ENCODE measurements around the gene KCNB1. TPM values are rescaled to one million over a fixed set of nuclear protein-coding genes. Genes with fewer than 3 reads are reported as not detected.
A peak's percentile ranks its signal among the peaks of the same experiment; 100 is the strongest.

KCNB1 gene
- total RNA-seq, 2 donors from 2014 or later: 2.8 to 16.1 TPM

- H3K4me3 ChIP-seq: no peak overlapping the region
- H3K36me3 ChIP-seq: no peaks in the 10 kb centered on the region
- no peaks in the 10 kb centered on the region for H3K27me3 ChIP-seq (replicated peaks; ENCODE audit: insufficient read depth)
- peaks cover 8% of the 10 kb centered on the region for H3K4me1 ChIP-seq (replicated peaks)
- no peak for DNase-seq (ENCODE audit: low spot score)
- H3K27ac ChIP-seq: peak overlapping the region; percentile 29 to 79
- no peaks in the 10 kb centered on the region for H3K9me3 ChIP-seq
- intact Hi-C loops (cut with DNase I): no loop called here
- TF ChIP-seq POLR2AphosphoS5 (IDR thresholded peaks at IDR 0.05) (no peak), POLR2A (IDR thresholded peaks at IDR 0.05) (no peak), CTCF (IDR thresholded peaks at IDR 0.05) (no peak)
- 83% methylated on average over 1 of the region's 1 CpG for WGBS
Measured at GRCh38 chr20:49419785-49420184, 62.7 kb downstream of the KCNB1 start.

GRCh38 chr20:49418809-49419208, 63.7 kb downstream of the KCNB1 start:
- TF ChIP-seq POLR2A (IDR thresholded peaks at IDR 0.05): no peak
- TF ChIP-seq POLR2AphosphoS5 (IDR thresholded peaks at IDR 0.05): no peak
- TF ChIP-seq CTCF (IDR thresholded peaks at IDR 0.05): no peak
- Histone ChIP-seq H3K4me1 (replicated peaks) (peaks cover 8% of the 10 kb centered on the region), H3K36me3 (no peaks in the 10 kb centered on the region), H3K27me3 (replicated peaks; ENCODE audit: insufficient read depth) (no peaks in the 10 kb centered on the region), H3K9me3 (no peaks in the 10 kb centered on the region), H3K27ac (peak overlapping the region; percentile 1 to 79), H3K4me3 (no peak overlapping the region)
- WGBS: 69% methylated on average over 7 of the region's 7 CpGs
- intact Hi-C loops (cut with DNase I): no loop called here
- DNase-seq (ENCODE audit: low spot score): no peak

- 67% methylated on average over 9 of the region's 9 CpGs for WGBS
- Histone ChIP-seq H3K27me3 (replicated peaks; ENCODE audit: insufficient read depth) (no peaks in the 10 kb centered on the region), H3K4me1 (replicated peaks) (peaks cover 8% of the 10 kb centered on the region), H3K4me3 (no peak overlapping the region), H3K27ac (no peak overlapping the region), H3K9me3 (no peaks in the 10 kb centered on the region), H3K36me3 (no peaks in the 10 kb centered on the region)
- TF ChIP-seq POLR2AphosphoS5 (IDR thresholded peaks at IDR 0.05) (no peak), CTCF (IDR thresholded peaks at IDR 0.05) (no peak)
- intact Hi-C loops (cut with DNase I): no loop called here
- DNase-seq (ENCODE audit: low spot score): no peak
Measured at GRCh38 chr20:49417843-49418555, 64.5 kb downstream of the KCNB1 start.

GRCh38 chr20:49415668-49416044, 66.8 kb downstream of the KCNB1 start:
- Histone ChIP-seq H3K4me1 (replicated peaks) (peaks cover under 1% of the 10 kb centered on the region), H3K36me3 (no peaks in the 10 kb centered on the region), H3K27me3 (replicated peaks; ENCODE audit: insufficient read depth) (no peaks in the 10 kb centered on the region), H3K27ac (peak overlapping the region; percentile 39 to 64), H3K4me3 (no peak overlapping the region), H3K9me3 (no peaks in the 10 kb centered on the region)
- WGBS: 74% methylated on average over 8 of the region's 8 CpGs
- intact Hi-C loops (cut with DNase I): no loop called here
- TF ChIP-seq POLR2A (IDR thresholded peaks at IDR 0.05) (no peak), POLR2AphosphoS5 (IDR thresholded peaks at IDR 0.05) (no peak), CTCF (IDR thresholded peaks at IDR 0.05) (no peak)
- no peak for DNase-seq (ENCODE audit: low spot score)

DNA sequence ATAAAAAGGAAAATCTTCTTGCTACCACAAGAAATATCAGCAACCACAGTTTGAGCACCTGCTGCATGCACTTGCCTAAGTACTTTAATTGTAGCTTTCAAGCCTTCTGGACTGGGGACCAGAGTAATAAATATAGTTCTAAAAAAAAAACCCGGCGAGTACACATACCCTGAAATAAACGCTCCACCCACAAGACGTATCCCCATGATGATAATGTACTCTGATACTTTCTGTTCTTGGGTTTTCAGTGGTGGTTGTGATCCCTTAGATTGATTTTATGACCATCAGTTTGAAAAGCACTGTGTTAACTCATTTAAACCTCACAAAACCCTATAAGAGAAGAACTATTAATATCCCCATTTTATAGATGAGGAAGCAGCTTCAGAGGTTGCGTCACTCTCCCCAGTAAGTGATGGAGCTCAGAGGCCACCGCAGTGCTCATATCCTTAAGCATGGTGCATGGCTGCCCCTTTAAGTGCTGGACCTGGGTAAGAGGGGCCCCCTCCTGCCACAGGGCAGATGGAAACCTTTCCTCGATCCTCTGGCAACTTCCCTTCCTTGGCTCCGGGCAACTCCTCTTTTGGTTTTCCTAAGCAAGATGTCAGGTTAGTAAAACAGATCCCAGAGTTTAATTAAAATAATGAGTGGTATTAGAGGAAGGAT, 67.3 kb downstream of the KCNB1 start:
- Histone ChIP-seq H3K27me3 (replicated peaks; ENCODE audit: insufficient read depth) (no peaks in the 10 kb centered on the region), H3K27ac (peak overlapping the region; percentile 43 to 64), H3K4me1 (replicated peaks) (no peaks in the 10 kb centered on the region), H3K4me3 (no peak overlapping the region), H3K9me3 (no peaks in the 10 kb centered on the region), H3K36me3 (no peaks in the 10 kb centered on the region)
- intact Hi-C loops (cut with DNase I): no loop called here
- TF ChIP-seq POLR2A (IDR thresholded peaks at IDR 0.05) (no peak), POLR2AphosphoS5 (IDR thresholded peaks at IDR 0.05) (peak; percentile 16), CTCF (IDR thresholded peaks at IDR 0.05) (no peak)
- DNase-seq (ENCODE audit: low spot score): no peak
- 44% methylated on average over 8 of the region's 8 CpGs for WGBS

Measured in prostate gland (tissue), 2 donors.